Ramos (cell line): ENCODE results near the gene TAF5L.
"Not testable (repeated sequence)": the region's sequence is repeated elsewhere in the genome, so short reads cannot be mapped to it uniquely, and the experiment has no call there.

ENCODE experiments used
- in situ Hi-C: fragments of 300-500 bp; cut with MboI; formaldehyde crosslinking; loops from one replicate; pipeline ENCODE4 v1.14.3; 2022; ENCODE audit warnings: low sequenced_read_pairs; ENCODE audit not compliant: unreplicated experiment

The TAF5L gene

GRCh38 chr1:229578168-229579058, 47.5 kb downstream of the TAF5L start:
- in situ Hi-C loops, result no loop called here

- in situ Hi-C loops, result no loop called here
Measured at GRCh38 chr1:229574679-229575442, 51.1 kb downstream of the TAF5L start.

GRCh38 chr1:229572286-229572685, 53.6 kb downstream of the TAF5L start:
- in situ Hi-C loops, result no loop called here

GRCh38 chr1:229570891-229571516, 54.9 kb downstream of the TAF5L start:
- in situ Hi-C loops, result no loop called here

- in situ Hi-C loops, result no loop called here
Measured at GRCh38 chr1:229570305-229570704, 55.6 kb downstream of the TAF5L start.

- in situ Hi-C loops, result no loop called here
Measured at GRCh38 chr1:229567109-229567868, 58.6 kb downstream of the TAF5L start.

GRCh38 chr1:229563701-229564100, 62.2 kb downstream of the TAF5L start:
- in situ Hi-C loops, result loop anchor here (5.0 kb wide), 1 partner anchor 59 kb away; no protein-coding TSS in a partner anchor

GRCh38 chr1:229563241-229563640, 62.7 kb downstream of the TAF5L start:
- in situ Hi-C loops, result loop anchor here (5.0 kb wide), 1 partner anchor 59 kb away; no protein-coding TSS in a partner anchor

- in situ Hi-C loops, result loop anchor here (5.0 kb wide), 1 partner anchor 60 kb away; no protein-coding TSS in a partner anchor
Measured at GRCh38 chr1:229562686-229563085, 63.2 kb downstream of the TAF5L start.

GRCh38 chr1:229561141-229561540, 64.8 kb downstream of the TAF5L start:
- in situ Hi-C loops, result loop anchor here (5.0 kb wide), 1 partner anchor 61 kb away; no protein-coding TSS in a partner anchor

- in situ Hi-C loops, result loop anchor here (5.0 kb wide), 1 partner anchor 62 kb away; no protein-coding TSS in a partner anchor
Measured at GRCh38 chr1:229560124-229560523, 65.8 kb downstream of the TAF5L start.

GRCh38 chr1:229559336-229559801, 66.6 kb downstream of the TAF5L start:
- in situ Hi-C loops, result not testable (repeated sequence)

- in situ Hi-C loops, result no loop called here
Measured at GRCh38 chr1:229558460-229559335, 67.2 kb downstream of the TAF5L start, which contains the start of gene ABCB10. Gene ABCB10 (minus strand): TSS chr1:229558707. CDS start chr1:229558652, 55 bp downstream.

GRCh38 chr1:229557913-229558414, 68.0 kb downstream of the TAF5L start:
- in situ Hi-C loops, result no loop called here

GRCh38 chr1:229557200-229557850, 68.6 kb downstream of the TAF5L start:
- in situ Hi-C loops, result no loop called here

GRCh38 chr1:229554886-229555621, 70.9 kb downstream of the TAF5L start:
- in situ Hi-C loops, result no loop called here

GRCh38 chr1:229553621-229554130, 72.2 kb downstream of the TAF5L start:
- in situ Hi-C loops, result no loop called here
